H7 (cell line): ENCODE measurements around the gene NMBR. TPM values are rescaled to one million over a fixed set of nuclear protein-coding genes. Genes with fewer than 3 reads are reported as not detected.

ENCODE experiments used
- total RNA-seq: library from RNA; depleted of rRNA; stranded (reverse); fragments of >200 nt; shearing (Covaris generic); gene quantifications from 2 replicates; pipeline ENCODE4 v1.2.3, GENCODE V29; 2014; rRNA removed

NMBR gene
- total RNA-seq, 1 experiment from 2014 or later = not detected

Other genes with a start within 250 kb of the NMBR start
- not detected in 2 replicates for gene GJE1, start 14.2 kb downstream of the NMBR start, total RNA-seq
- 58.1 and 81.1 TPM in 2 replicates for gene VTA1, start 141 bp upstream of the NMBR start, total RNA-seq
- 0.96 and 4.4 TPM in 2 replicates for gene ADGRG6, start 154.9 kb upstream of the NMBR start, total RNA-seq